HG02870 (cell line): Measurements from ENCODE around the gene TMEM252.
A peak's percentile ranks its signal among the peaks of the same experiment; 100 is the strongest.

ENCODE experiments used
- ATAC-seq: cut with Tn5 transposase; IDR thresholded peaks from one replicate; pipeline ENCODE4 v1.9.1; 2021; ENCODE audit warnings: mild to moderate bottlenecking, moderate library complexity; ENCODE audit not compliant: unreplicated experiment

Gene TMEM252

DNA sequence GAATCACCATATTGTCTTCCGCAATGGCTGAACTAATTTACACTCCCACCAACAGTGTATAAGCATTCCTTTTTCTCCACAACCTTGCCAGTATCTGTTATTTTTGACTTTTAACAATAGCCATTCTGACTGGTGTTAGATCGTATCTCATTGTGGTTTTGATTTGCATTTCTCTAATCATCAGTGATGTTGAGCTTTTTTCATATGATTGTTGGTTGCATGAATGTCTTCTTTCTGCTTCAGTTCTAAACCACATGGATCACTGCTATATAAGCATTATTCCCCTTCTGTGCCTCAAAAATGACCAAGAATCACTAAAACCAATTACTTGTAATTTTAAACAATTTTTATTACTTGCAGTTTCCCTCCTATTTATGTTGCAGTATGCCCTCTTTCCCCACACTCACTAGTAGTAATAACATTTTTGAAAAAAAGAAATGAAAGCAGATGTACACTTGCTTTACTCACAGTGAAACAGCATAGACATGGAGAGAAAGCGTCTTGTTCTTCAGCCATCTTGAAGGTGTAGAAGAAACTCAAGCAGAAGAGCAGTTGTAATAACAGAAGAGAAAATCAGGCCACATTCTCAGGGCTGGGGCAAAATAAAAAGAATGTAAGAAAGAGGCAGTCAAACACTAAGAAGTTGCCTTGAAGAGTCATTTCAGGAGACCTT is 4.5 kb upstream of the TMEM252 start:
- peak; percentile 63 for ATAC-seq

DNA sequence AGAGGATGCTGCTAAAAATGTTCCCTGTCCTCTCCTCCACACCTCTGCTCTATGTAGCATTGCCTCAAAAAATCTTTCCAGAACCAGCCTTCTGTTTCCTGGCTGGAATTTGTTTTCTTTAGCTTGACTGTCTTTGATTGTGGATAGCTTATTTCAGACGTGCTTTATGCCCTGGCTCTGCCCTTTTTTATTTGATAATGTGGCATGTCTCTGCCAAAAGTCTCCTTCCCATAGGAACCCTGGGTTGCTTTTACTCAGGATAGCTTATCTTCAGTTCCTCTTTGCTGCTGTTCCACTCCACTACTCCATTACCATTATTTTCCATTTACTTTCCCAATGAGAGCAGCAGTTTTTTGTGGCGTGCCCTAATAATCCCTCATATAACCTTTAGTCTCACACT is 885 bp upstream of the TMEM252 start:
- no peak for ATAC-seq

DNA sequence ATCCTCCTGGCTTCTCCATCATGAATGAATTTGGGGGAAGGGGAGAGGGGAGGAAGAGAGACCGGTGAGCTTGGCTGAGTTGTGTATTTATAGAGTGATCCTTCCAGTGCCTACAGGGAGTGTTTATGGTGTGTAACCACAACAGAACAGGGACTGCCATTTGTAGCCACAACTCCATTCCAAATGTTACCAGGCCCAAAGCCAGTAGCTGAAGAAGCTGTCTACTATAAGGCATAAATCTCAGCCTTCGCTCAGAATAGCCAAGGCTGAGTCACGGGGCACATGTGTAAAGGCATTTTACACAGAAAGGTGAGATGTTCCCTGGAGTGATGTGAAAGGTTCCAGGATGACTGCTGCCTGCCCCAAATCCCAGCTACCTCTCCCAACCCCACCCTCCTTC is 2.5 kb downstream of the TMEM252 start:
- no peak for ATAC-seq

DNA sequence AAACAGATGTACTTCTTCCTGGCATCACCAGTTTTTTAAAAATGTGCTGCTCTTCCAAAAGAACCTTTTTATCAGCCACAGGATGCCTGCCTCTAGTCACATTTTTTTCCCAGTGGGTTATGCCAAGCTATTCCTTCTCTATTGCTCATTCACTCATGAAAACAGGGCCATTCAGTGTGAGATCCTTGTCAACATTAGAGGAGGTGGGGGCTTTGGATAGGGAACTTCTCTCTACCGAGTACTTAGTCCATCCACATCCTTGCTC is 3.1 kb downstream of the TMEM252 start:
- ATAC-seq = no peak

DNA sequence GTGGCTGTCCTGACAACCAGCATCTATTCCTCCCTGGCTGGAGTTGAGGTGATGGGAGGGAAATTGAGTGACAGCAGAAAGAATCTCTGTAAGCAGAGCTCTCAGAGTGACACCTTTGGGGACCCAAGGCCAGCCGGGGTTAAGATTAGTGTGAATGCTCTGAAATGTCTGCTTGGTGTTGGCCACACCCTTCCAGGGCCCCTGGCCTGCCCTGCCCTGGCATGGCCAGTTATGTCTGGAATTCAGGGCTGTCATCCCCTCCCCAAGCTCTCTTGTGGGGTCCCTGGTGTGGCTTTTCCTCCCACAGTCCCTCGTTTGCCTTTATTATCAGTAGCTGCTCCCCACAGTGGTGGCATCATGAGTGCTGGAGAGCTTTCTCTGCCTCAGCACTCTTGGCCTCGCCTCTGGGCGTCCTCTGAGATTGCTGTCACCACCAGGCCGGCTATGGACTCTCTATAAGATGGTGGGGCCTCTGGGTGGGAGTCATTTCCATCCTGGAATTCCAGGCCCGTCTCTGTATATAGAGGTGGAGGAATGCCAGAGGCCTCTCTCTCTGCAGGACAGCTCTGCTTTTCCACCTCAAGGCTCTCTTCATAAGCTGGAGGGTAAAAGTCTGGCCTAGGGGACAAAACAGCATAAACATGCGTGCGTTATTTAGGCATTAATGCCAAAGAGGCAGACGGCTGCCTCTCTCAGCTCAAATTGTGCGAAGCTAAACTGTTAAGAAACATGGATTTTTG is 3.6 kb downstream of the TMEM252 start:
- ATAC-seq = no peak

DNA sequence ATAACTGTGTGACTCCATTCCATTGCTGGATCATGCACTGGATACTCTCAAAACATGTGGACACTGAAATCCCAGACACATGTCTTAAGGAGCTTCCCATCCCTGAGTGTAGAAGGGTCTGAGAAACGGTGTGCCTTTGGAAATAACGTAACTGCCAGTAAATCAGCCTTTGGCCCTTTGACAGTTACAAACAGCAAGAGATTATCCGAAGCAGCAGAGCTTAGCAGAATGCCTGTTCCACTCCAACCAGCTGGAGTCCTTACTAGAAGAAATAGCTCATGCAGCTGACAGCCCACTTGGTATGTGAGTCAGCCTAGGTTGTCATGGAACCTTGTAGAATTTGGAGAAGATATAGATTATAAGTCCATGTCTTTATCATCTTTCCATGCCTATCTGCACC is 7.0 kb downstream of the TMEM252 start:
- ATAC-seq = no peak

DNA sequence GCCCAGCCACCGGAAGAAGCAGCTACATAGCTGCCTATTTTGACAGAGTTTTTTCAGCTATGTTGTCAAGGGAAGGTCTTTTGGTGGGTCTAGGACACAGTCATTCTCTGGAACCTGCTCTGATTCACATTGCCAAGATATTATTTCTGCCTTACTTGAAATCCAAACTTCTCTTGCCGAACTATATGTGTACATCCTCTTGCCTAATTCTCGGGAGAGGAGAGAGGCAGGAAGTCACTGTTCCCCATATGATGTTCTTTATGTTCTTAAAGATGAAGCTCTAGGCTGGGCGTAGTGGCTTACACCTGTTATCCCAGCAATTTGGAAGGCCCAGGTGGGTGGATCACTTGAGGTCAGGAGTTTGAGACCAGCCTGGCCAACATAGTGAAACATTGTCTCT is 8.6 kb downstream of the TMEM252 start:
- ATAC-seq = no peak

DNA sequence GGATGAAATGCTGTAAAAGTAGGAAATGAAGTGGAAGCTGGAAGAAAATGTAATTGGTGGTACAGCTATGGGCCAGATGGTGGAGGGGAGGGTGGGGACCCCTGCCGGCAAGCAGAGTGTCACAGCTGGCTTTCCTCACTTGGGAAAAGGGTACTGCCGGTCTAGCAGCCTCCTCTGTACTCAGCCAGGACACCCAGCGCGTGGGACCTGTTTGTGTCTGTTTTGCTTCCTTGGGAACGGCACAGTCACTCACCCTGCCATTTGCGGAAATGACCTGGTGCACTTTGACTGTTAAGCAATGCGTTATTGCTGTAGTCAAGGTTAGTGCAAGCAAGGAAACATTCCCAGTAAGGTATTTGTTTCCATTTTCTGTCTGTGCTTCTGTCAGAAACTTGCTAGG is 10.1 kb downstream of the TMEM252 start:
- ATAC-seq = no peak

DNA sequence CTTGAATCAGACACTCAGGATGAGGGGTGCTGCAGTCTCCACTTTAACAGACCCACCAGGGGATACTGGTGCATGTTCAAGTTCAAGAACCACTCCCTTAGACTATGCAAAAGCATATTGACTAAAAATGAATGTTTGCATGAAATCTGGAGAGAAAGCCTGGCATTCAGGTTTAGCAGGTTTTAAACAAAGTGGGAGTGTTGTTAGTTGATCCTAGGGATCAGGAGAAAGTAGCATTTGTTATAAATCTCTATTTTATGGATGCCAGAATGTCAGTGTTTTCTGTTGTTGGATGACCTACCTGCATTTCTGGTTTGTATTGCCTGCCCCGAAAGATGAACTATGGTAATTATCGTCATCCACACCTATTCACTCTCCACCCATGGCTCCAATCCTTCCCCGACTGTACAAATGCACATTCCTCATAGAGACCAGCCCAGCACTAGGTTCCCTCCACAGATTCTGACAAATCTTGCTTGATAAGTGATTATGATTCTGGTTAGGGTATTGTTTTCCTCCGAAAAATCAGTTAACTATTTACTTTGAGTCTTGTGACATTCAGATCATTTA is 17.2 kb downstream of the TMEM252 start:
- ATAC-seq = no peak

DNA sequence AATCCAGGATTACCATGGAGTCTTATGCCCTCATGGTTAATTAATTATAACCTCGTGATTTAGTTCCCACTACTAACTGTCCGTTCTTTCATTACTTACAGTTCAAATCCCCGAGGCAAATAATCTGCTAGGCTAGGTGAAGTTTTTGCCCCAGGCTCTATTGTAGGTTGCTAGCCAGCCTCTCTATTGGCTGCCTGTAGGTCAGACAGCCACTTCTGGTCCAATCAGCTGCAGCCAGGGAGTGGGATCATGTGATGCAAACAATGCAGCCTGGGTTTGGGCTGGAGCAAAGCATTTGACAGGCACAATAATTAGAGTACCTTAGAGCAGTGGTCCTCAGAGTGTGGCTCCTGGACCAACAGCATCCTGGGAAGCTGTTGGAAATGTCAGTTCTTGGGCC is 17.7 kb downstream of the TMEM252 start:
- ATAC-seq = no peak

DNA sequence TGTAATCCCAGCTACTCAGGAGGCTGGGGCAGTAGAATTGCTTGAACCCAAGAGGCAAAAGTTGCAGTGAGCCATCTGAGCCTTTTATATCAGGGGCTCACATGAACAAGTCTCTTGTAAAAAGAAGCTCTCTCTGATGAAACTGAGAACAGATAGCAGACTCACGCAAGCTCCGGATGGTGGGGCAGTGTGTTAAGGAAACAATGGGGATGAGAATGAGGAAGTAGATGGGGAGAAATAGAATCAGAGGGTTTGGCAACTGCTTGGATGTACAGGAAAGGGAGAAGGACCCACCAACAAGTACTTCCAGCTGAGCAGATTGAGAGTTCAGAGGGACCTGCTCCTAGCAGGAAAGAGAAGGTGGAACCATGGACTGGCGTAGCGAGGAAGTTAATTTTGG is 18.6 kb downstream of the TMEM252 start:
- no peak for ATAC-seq

DNA sequence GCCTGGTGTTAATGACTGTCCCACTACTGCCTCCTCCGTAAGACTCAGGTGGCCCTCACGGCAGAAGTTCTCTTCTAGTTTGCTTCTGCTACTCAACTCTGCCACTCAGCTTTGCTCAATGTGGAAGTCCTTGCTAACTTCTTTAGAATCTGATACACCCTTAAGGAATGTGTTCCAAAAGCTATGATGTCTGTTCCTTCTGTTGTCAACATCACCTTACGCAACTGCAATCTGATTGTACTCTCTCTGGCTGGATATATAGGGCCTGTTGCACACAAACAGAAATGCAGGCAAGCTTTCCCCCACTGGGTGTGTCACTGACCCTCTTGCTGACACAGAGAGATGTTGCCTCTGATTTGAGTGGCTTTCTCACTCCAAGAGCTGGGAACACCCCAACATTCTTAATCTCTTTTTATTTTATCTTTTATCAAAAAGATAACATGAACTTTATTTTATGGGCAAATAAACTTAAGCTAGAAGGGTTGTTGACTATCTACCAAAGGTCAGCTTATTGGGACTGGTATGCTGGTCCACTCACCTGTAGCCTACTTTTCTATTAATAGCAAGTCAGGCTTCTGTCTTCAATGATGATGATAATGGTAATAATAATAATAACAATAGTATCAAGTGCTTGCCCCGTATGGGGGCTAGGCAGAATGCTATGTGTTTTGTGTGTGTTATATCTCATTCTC is 25.2 kb downstream of the TMEM252 start:
- ATAC-seq = no peak

DNA sequence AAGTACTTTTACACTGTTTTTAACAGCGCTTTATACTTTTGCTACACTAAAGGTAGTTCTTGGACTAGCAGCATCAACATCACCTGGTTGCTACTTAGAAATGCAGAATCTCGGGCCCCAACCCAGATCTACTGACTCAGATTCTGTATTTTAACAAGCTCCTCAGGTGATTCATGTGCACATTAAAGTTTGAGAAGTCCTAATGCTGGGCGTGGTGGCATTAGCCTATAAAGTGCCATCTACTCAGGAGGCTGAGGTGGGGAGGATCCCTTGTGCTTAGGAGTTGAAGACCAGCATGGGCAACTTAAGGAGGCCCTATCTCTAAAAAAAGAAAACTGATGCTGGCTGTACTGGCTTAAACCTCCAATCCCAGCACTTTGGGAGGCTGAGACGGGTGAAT is 26.7 kb downstream of the TMEM252 start:
- ATAC-seq = no peak

DNA sequence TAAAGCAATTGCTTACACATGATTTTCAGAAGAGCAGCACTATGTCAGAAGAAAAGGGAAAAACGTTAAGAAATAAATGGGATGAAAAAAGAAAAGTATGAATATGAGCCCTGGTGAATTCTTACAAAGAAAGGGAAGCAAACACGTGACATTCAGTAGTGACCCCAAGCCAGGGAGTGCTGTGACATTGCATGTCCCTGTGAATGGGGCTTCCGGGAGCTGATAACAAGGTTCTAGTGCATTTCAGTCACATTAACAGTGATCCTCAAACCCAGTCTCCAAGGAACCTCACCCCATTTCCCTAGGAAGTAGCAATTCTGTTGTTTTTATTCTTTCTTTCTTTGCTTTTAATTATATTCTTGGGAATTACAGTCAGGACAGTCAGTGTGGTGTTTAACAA is 27.3 kb downstream of the TMEM252 start:
- ATAC-seq = no peak

DNA sequence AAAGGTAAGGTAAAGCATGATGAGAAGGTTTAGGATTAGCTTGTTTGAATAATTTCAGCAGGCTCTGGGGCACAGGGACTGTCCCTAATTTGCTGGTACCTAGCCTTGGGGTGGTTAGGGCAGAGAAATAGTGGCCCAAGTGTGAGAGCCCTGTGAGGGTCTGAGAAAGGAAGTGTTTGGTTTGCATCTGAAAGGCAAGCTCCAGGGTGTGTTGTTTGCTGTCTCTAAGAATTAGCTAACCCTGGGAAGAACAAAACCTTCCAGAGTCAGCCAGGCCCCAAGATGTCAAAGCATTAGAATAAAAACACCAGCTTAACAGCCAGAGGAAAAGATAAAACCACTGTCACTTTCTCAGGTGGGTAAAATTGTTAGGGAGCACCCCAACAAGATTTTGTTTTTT is 31.0 kb downstream of the TMEM252 start:
- ATAC-seq = no peak

DNA sequence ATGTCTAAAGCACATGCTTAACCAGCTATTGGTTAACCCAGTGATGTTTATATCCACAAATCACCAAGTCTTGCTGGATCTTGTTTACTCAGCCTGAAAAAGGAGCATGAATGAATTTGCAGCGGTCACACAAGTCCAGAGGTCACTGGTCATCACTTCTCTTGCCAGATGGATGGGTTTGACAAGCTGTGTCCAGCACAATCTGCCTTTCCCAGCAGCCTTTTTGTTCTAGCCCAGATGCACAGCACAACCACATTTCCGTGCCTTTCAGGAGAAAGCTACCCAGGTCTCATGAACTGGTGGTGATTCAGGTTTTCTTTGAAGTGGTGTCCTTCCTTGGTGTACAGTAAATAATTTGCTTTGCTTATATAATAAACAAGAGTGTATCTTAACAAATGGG is 32.1 kb downstream of the TMEM252 start:
- ATAC-seq = no peak

DNA sequence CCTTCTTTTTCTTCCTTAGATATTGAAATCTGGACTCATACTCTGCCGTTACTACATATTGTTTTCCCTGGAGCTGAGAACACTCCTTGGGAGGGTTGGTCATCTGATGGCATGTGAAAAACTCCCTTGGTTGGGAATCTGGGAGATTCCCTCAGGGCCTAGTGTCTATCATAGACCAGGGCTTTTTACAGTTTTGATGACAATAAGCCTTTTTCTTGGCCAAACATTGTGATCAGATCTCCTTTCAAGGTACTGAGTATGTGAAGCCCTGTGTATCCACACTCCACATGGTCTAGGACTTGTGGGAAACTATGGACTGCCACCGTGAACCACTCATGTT is 32.9 kb downstream of the TMEM252 start:
- ATAC-seq = no peak

DNA sequence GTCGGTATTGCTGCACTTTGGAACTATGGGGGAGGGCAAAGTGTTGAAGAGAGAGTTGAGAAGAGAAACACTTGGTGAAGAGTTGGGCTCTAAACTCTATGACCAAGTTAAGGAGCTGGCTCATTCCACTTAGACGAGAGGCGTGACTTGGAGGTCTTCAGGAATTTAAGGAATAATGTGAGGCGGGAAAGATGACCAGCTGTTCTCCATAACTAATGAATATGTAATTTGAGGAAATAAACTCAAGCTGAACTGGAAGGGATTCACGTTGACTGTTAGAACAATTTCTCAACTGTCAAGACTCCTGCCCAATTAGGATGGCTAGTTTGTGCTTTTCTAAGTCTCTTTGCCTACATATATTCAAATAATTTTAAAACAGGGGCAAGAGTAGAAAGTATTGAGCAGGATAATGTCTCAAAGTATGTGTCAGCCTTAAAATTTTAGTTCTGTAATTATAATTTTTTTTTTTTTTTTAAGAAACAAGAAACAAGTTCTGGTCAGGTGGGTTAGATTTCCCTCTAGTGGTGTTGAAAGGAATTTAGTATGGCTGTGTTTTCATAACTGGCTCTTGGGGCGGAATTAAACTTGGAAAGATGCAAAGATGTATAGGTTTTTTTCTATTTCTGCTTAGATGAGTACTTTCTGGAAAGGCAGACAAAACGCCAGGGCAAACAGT is 33.4 kb downstream of the TMEM252 start:
- no peak for ATAC-seq

DNA sequence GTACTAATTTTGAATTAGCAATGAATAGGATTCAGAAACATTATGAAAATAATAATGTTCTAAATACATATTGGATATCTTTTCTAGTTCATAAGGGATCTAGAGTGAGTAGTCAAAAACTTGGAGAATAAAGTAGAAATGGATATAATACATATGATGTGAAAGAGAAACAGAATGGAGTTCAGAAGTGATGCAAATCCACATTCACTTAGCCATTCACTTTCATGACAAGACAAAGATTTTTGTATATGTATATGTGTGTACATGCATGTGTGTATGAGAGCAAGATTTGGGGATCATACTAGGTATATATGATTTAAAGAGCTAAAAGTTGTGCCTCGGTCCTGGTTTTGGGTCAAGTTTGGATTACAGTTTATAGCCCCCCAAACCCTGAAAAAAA is 34.1 kb downstream of the TMEM252 start:
- ATAC-seq = no peak

DNA sequence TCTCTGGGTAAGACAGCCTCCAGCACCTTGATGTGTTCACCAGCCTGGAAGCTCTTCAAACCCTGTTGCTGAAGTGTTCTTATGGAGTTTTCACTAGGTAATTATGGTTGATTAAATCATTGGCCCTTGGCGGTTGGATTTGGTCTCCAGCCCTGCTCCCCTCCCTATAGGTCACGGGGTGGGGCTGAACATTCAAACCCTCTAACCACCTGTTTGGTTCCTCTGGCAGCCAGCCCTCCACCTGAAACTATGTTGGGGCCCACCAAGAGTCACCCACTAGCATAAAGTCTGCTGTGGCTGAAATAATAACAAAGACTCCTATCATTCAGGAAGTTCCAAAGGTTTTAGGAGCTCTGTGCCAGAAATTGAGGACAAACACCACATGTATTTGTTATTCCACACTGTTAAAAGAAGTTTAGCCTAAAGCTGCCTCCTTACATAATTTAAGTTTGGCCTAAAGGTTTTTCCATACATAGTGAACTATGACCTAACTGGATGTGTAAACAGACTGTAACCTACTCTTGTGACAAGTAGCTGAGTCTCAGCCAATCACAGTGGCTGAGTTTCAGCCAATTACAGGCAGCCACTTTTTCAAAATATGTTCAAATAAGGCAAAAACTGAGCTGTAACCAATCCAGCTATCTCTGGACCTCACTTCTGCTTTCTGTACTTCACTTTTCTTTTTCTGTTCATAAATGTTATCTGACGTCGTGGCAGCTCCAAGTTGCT is 34.8 kb downstream of the TMEM252 start:
- ATAC-seq = peak; percentile 68

DNA sequence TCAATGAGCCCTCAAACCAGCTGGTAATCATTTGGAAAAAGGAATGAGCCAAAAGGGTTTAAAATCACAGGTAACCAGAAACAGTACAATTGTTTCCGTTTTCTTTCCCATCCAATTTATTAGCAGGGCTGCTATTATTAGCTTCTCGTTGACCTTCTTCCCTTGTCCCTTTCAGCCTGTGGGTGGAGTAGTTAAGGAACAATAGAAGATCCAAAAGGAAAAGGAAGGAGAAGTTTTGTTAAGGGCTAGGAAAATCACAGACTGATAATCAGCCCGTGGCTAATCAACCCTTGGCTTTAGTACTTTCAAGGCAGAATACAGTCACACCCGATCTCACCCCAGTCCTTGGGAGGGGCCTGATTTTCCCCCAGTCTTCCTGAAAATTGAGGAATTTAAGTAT is 38.4 kb downstream of the TMEM252 start:
- ATAC-seq = no peak
